Stomach (tissue), 4 donors: ENCODE results near the gene DBNDD1.

Experiments used
- POLR2A ChIP-seq, 4 donors: fragments of 450-650 bp; IDR thresholded peaks; one replicate each; pipeline ENCODE4 v1.6.1; 2016; ENCODE audit warnings: antibody characterized with exemption in 4 of 4, control low read depth in 2 of 4, mild to moderate bottlenecking in 1 of 4, moderate library complexity in 1 of 4
- TF ChIP-seq, protein P1 (sequence below), 7 experiments: fragments of 450-650 bp in 4 of 7; fragments of 200-600 bp in 3 of 7; sonication (generic) in 3 of 7; IDR thresholded peaks; one replicate each; pipeline ENCODE4 v1.5.1; 2016 to 2019; ENCODE audit warnings: antibody characterized with exemption in 7 of 7, control low read depth in 2 of 7, mild to moderate bottlenecking in 1 of 7

- TF ChIP-seq POLR2A (IDR thresholded peaks at IDR 0.05) = no peak
- TF ChIP-seq, protein P1, sequence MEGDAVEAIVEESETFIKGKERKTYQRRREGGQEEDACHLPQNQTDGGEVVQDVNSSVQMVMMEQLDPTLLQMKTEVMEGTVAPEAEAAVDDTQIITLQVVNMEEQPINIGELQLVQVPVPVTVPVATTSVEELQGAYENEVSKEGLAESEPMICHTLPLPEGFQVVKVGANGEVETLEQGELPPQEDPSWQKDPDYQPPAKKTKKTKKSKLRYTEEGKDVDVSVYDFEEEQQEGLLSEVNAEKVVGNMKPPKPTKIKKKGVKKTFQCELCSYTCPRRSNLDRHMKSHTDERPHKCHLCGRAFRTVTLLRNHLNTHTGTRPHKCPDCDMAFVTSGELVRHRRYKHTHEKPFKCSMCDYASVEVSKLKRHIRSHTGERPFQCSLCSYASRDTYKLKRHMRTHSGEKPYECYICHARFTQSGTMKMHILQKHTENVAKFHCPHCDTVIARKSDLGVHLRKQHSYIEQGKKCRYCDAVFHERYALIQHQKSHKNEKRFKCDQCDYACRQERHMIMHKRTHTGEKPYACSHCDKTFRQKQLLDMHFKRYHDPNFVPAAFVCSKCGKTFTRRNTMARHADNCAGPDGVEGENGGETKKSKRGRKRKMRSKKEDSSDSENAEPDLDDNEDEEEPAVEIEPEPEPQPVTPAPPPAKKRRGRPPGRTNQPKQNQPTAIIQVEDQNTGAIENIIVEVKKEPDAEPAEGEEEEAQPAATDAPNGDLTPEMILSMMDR (IDR thresholded peaks at IDR 0.05) = no peak
These were observed 18.4 kb downstream of the DBNDD1 start for GRCh38 chr16:90000733-90001427.
